Spleen (tissue), 11 donors: ENCODE data around the gene SRPK2. TPM values are rescaled to one million over a fixed set of nuclear protein-coding genes. Genes with fewer than 3 reads are reported as not detected.

Experiments
- DNase-seq: peaks from one replicate; pipeline ENCODE4 v3.0.0-alpha.2; 2020
- H3K27ac ChIP-seq, 8 donors: fragments of 200-600 bp; sonication (generic) in 7 of 8; 1 replicate in 4 of 8; 2 replicates in 4 of 8; pipeline versions ENCODE4 v1.5.0 to v1.8.0; 2016 to 2021; ENCODE audit warnings: inconsistent platforms in 4 of 8, mild to moderate bottlenecking in 4 of 8, moderate library complexity in 1 of 8
- H3K27me3 ChIP-seq, 7 donors: fragments of 200-600 bp; sonication (generic) in 6 of 7; replicated peaks in 1 of 7; 1 replicate in 4 of 7; 2 replicates in 3 of 7; pipeline versions ENCODE4 v1.5.0 to v1.8.0; 2016 to 2021; ENCODE audit warnings: inconsistent platforms in 3 of 7, mild to moderate bottlenecking in 1 of 7
- H3K36me3 ChIP-seq, 6 donors: fragments of 200-600 bp; sonication (generic) in 5 of 6; 1 replicate in 4 of 6; 2 replicates in 2 of 6; pipeline versions ENCODE4 v1.5.0 to v1.8.0; 2016 to 2021; ENCODE audit warnings: inconsistent platforms in 2 of 6
- H3K4me1 ChIP-seq, 6 donors: fragments of 200-600 bp; sonication (generic) in 5 of 6; 1 replicate in 3 of 6; 2 replicates in 3 of 6; pipeline versions ENCODE4 v1.5.0 to v1.8.0; 2016 to 2021; ENCODE audit warnings: inconsistent platforms in 3 of 6
- H3K4me3 ChIP-seq, 8 donors: fragments of 200-600 bp; sonication (generic) in 7 of 8; 1 replicate in 4 of 8; 2 replicates in 4 of 8; pipeline versions ENCODE4 v1.5.0 to v1.8.0; 2016 to 2021; ENCODE audit warnings: inconsistent platforms in 4 of 8, mild to moderate bottlenecking in 4 of 8, moderate library complexity in 2 of 8
- H3K9me3 ChIP-seq, 8 donors: fragments of 200-600 bp; sonication (generic) in 7 of 8; 1 replicate in 4 of 8; 2 replicates in 4 of 8; pipeline versions ENCODE4 v1.5.0 to v1.8.0; 2016 to 2021; ENCODE audit warnings: inconsistent platforms in 4 of 8
- POLR2A ChIP-seq, 3 donors: fragments of 450-650 bp; IDR thresholded peaks; one replicate each; pipeline ENCODE4 v1.5.1; 2017; ENCODE audit warnings: antibody characterized with exemption in 3 of 3, mild to moderate bottlenecking in 1 of 3
- POLR2AphosphoS5 ChIP-seq, 3 donors: sonication (generic); formaldehyde crosslinking; IDR thresholded peaks; one replicate each; pipeline ENCODE4 v1.5.1; 2017; ENCODE audit warnings: antibody characterized with exemption in 3 of 3
- WGBS, 5 donors: extraction: QIAGEN DNeasy Blood & Tissue Kit in 3 of 5; methylation state at CpG; one replicate each; pipeline versions ENCODE4 v1.1.5 to v1.1.7; 2013 to 2018; 5-methylcytosine and 5-hydroxymethylcytosine counted together
- intact Hi-C: fragments of 100-400 bp; cut with DNase I; formaldehyde crosslinking; loops from one replicate; pipeline ENCODE4 v1.15.0; 2023; ENCODE audit warnings: low total_unique reads
- polyA plus RNA-seq, 3 donors: library from polyadenylated mRNA; stranded (reverse); fragments of 200-250 nt; gene quantifications; one replicate each; pipeline ENCODE4 v1.2.1, GENCODE V29; 2013
- total RNA-seq, 7 donors: library from RNA; depleted of rRNA in 3 of 7; stranded (reverse); fragments of >200 nt in 3 of 7; fragmentation: NEBNext Ultra II Directional in 4 of 7; extraction: Animal tissue kit (Norgen Biotek cat#: 25700) in 4 of 7; gene quantifications; one replicate each; pipeline versions ENCODE4 v1.1.0 to v1.2.1, GENCODE V29; 2016 to 2021
- TF ChIP-seq, protein P1 (sequence below), 11 experiments: fragments of 200-600 bp in 7 of 11; fragments of 450-650 bp in 4 of 11; sonication (generic) in 4 of 11; IDR thresholded peaks in 8 of 11; conservative IDR thresholded peaks in 3 of 11; 1 replicate in 7 of 11; 2 replicates in 4 of 11; pipeline versions ENCODE4 v1.4.0 to v1.8.0; 2016 to 2021; ENCODE audit warnings: antibody characterized with exemption in 11 of 11, inconsistent platforms in 4 of 11, mild to moderate bottlenecking in 1 of 11
- donor health status: healthy with polysubstance abuse.
- donor health status: DM: no; HTN: no; CAD: no; lungs with moderate emphysema.
- donor health status: DM: no; HTN: no; CAD: no.
- donor health status: Bipolar disorder and iron deficiency.
- donor health status: healthy.
- donor health status: DM: no; HTN: no; CAD: no.
- donor health status: DM: yes; HTN: yes; CAD: no.

The SRPK2 gene
- total and polyA plus RNA-seq, 10 donors = 9.6 to 60.3 (median 46.2) TPM

DNA sequence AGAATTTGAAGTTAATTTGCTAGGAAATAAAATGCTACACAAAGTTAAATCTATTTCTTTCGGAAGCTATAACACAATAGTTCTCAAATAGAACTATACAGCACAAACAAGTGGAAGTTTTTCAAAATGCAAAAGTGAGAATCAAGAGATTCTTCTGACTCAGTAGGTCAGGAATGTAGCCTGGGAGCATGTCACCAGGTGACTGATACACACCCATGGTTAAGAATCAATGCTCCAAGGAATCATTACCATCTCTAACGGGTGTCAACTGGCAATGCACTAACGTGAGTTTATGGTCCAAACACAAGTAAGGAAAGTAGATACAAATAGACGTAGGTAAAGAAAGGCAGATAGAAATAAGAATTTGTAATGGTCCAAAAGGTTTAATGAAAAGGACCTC is 170.5 kb downstream of the SRPK2 start:
- Histone ChIP-seq H3K4me1 (peaks cover 6 to 53% (median 12%) of the 10 kb centered on the region in 6 donors), H3K36me3 (no peaks in the 10 kb centered on the region), H3K27me3 (no peaks in the 10 kb centered on the region), H3K4me3 (no peak overlapping the region), H3K9me3 (no peaks in the 10 kb centered on the region), H3K27ac (no peak overlapping the region)
- 92 to 96% (median 95%) methylated on average over 4 of the region's 4 CpGs for WGBS, 5 donors
- intact Hi-C loops = no loop called here
- TF ChIP-seq POLR2A (IDR thresholded peaks at IDR 0.05) (no peak), POLR2AphosphoS5 (IDR thresholded peaks at IDR 0.05) (no peak)
- TF ChIP-seq, protein P1, sequence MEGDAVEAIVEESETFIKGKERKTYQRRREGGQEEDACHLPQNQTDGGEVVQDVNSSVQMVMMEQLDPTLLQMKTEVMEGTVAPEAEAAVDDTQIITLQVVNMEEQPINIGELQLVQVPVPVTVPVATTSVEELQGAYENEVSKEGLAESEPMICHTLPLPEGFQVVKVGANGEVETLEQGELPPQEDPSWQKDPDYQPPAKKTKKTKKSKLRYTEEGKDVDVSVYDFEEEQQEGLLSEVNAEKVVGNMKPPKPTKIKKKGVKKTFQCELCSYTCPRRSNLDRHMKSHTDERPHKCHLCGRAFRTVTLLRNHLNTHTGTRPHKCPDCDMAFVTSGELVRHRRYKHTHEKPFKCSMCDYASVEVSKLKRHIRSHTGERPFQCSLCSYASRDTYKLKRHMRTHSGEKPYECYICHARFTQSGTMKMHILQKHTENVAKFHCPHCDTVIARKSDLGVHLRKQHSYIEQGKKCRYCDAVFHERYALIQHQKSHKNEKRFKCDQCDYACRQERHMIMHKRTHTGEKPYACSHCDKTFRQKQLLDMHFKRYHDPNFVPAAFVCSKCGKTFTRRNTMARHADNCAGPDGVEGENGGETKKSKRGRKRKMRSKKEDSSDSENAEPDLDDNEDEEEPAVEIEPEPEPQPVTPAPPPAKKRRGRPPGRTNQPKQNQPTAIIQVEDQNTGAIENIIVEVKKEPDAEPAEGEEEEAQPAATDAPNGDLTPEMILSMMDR (IDR thresholded peaks at IDR 0.05 in 8 of 11, conservative IDR thresholded peaks at IDR 0.05 in 3 of 11) = no peak
- DNase-seq = no peak

DNA sequence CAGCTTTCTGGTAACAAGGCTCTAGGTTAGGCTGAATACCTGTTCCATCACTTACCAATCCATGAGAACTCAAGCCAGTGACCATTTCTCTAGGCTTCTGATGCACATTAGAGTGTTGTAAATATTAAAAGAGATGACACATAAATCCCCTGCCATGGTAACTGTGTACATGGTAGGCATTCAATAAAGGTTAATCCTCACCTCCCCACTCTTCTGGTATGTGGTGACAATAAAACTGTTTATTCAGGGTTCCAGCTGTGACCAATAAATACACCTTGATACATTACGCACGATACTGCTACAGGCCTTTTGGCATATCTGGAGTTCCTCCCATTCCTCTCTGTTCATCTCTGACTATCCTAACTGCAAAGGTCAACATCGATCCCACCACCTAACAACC is 171.9 kb downstream of the SRPK2 start:
- WGBS, 5 donors = 95 to 99% (median 97%) methylated on average over 3 of the region's 3 CpGs
- Histone ChIP-seq H3K9me3 (no peaks in the 10 kb centered on the region), H3K36me3 (no peaks in the 10 kb centered on the region), H3K4me1 (peaks cover 8 to 53% (median 19%) of the 10 kb centered on the region in 6 donors), H3K4me3 (no peak overlapping the region), H3K27me3 (no peaks in the 10 kb centered on the region), H3K27ac (no peak overlapping the region)
- intact Hi-C loops = no loop called here
- TF ChIP-seq POLR2AphosphoS5 (IDR thresholded peaks at IDR 0.05) (no peak), POLR2A (IDR thresholded peaks at IDR 0.05) (no peak)
- TF ChIP-seq, protein P1 (IDR thresholded peaks at IDR 0.05 in 8 of 11, conservative IDR thresholded peaks at IDR 0.05 in 3 of 11) = no peak
- DNase-seq = no peak

DNA sequence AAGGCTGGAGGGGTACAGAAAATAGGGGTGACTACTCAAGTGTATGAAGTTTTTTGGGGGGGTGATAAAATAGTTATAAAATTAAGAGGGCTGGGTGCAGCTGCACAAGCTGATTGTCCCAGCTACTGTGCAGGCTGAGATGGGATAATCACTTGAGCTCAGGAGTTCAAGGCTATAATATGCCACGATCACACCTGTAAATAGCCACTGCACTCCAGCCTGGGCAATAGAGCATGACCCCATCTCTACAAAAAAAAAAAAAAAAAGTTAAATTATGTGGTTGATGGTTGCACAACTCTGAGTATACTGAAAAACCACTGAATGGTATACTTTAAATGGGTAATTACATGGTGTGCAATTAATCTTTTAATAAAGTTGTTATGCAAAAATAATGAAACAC is 172.9 kb downstream of the SRPK2 start:
- Histone ChIP-seq H3K27me3 (no peaks in the 10 kb centered on the region), H3K36me3 (no peaks in the 10 kb centered on the region), H3K27ac (no peak overlapping the region), H3K9me3 (no peaks in the 10 kb centered on the region), H3K4me1 (peaks cover 10 to 63% (median 26%) of the 10 kb centered on the region in 6 donors), H3K4me3 (no peak overlapping the region)
- WGBS, 5 donors = 71 to 85% (median 78%) methylated on average over 1 of the region's 1 CpG
- intact Hi-C loops = no loop called here
- TF ChIP-seq, protein P1 (IDR thresholded peaks at IDR 0.05 in 8 of 11, conservative IDR thresholded peaks at IDR 0.05 in 3 of 11) = no peak
- TF ChIP-seq POLR2A (IDR thresholded peaks at IDR 0.05) (no peak), POLR2AphosphoS5 (IDR thresholded peaks at IDR 0.05) (no peak)
- no peak for DNase-seq

DNA sequence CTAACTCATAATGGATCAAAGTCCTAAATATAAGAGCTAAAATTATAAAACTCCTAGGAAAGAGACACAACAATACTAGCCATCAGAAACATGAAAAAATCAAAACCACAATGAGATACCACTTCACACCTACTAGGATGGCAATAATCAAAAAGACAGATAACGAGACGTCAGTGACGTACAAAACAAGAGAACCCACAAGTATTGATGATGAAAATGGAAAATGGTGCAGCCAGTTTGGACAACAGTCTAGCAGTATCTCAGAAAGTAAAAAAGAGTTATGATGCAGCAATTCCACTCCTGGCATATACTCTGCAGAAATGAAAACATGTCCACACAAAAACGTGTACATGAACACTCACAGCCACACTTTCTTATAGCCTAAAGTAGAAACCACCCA is 173.5 kb downstream of the SRPK2 start:
- H3K27ac ChIP-seq = no peak overlapping the region
- 87 to 90% (median 89%) methylated on average over 4 of the region's 4 CpGs for WGBS, 5 donors
- no peaks in the 10 kb centered on the region for H3K27me3 ChIP-seq
- no peak for TF ChIP-seq POLR2AphosphoS5 (IDR thresholded peaks at IDR 0.05)
- TF ChIP-seq POLR2A (IDR thresholded peaks at IDR 0.05) = no peak
- TF ChIP-seq, protein P1 (IDR thresholded peaks at IDR 0.05 in 8 of 11, conservative IDR thresholded peaks at IDR 0.05 in 3 of 11) = no peak
- intact Hi-C loops = no loop called here
- no peaks in the 10 kb centered on the region for H3K36me3 ChIP-seq
- H3K4me3 ChIP-seq = no peak overlapping the region
- no peak for DNase-seq
- H3K4me1 ChIP-seq = peaks cover 16 to 69% (median 32%) of the 10 kb centered on the region in 6 donors
- no peaks in the 10 kb centered on the region for H3K9me3 ChIP-seq
